ENCODE measurements around the gene CACNA1B. TPM values are rescaled to one million over a fixed set of nuclear protein-coding genes. Genes with fewer than 3 reads are reported as not detected.

CACNA1B gene
- total and polyA plus RNA-seq, 2 donors (not counting 1 experiment from before 2014, with no cell fraction given): 0.15 TPM; not detected in 1

- no peak overlapping the region for H3K4me3 Mint-ChIP-seq
- DNase-seq (no peak), ATAC-seq (ENCODE audit: low read depth) (no peak)
- peaks cover 59% of the 10 kb centered on the region for H3K27me3 Mint-ChIP-seq
- 88% methylated on average over 2 of the region's 3 CpGs for WGBS (ENCODE audit: insufficient coverage)
- H3K4me1 ChIP-seq (ENCODE audit: control insufficient read depth in 2 of 2, insufficient read depth in 2 of 2, low read length in 2 of 2): no peaks in the 10 kb centered on the region
- no peak for TF ChIP-seq EZH2 (IDR thresholded peaks at IDR 0.05; ENCODE audit: borderline replicate concordance, insufficient read depth, low read depth, low read length, poor library complexity, severe bottlenecking)
- TF ChIP-seq CTCF (IDR thresholded peaks at IDR 0.05): no peak
- no peaks in the 10 kb centered on the region for H3K4me1 Mint-ChIP-seq
- H3K9me3 Mint-ChIP-seq (ENCODE audit: insufficient read depth): no peaks in the 10 kb centered on the region
- H3K4me2 ChIP-seq (replicated peaks; ENCODE audit: low read depth, low read length, poor library complexity, severe bottlenecking): no peak overlapping the region
- no peaks in the 10 kb centered on the region for H4K20me1 ChIP-seq (ENCODE audit: control insufficient read depth, insufficient read depth, low read length, poor library complexity, severe bottlenecking)
- H2AFZ ChIP-seq (ENCODE audit: insufficient read depth, low read depth, low read length, poor library complexity, severe bottlenecking): no peak overlapping the region
- H3K4me3 ChIP-seq (ENCODE audit: control extremely low read depth in 1 of 5, extremely low read depth in 1 of 5, insufficient read depth in 1 of 5, low read depth in 2 of 5, low read length in 4 of 5): no peak overlapping the region
- H3K9ac ChIP-seq (ENCODE audit: low read length): no peak overlapping the region
- peaks cover 0 to 3% (median 2%) of the 10 kb centered on the region in 3 donors for H3K9me3 ChIP-seq (ENCODE audit: control extremely low read depth in 1 of 3, control insufficient read depth in 2 of 3, insufficient read depth in 1 of 3, low read length in 2 of 3)
- no peak overlapping the region for H3K27ac ChIP-seq (ENCODE audit: low read length in 2 of 2)
- POLR2A ChIA-PET: no interaction called here
- no peak overlapping the region for H3K27ac Mint-ChIP-seq
- H3K27me3 ChIP-seq (replicated peaks in 1 of 4; ENCODE audit: control extremely low read depth in 1 of 4, control insufficient read depth in 3 of 4, insufficient read depth in 4 of 4, low read length in 3 of 4): peaks cover 0 to 20% (median 8%) of the 10 kb centered on the region in 4 experiments
- H3K79me2 ChIP-seq (ENCODE audit: control insufficient read depth, insufficient read depth, low read length): no peaks in the 10 kb centered on the region
- CTCF ChIA-PET: no interaction called here
- intact Hi-C loops (cut with micrococcal nuclease): no loop called here
- no peaks in the 10 kb centered on the region for H3K36me3 ChIP-seq (replicated peaks in 1 of 2; ENCODE audit: control extremely low read depth in 1 of 2, control insufficient read depth in 1 of 2, extremely low read depth in 1 of 2, insufficient read depth in 2 of 2, low read length in 1 of 2)
These were observed 153.6 kb downstream of the CACNA1B start for GRCh38 chr9:138031186-138031585.

- Histone ChIP-seq H3K79me2 (ENCODE audit: control insufficient read depth, insufficient read depth, low read length) (no peaks in the 10 kb centered on the region), H4K20me1 (ENCODE audit: control insufficient read depth, insufficient read depth, low read length, poor library complexity, severe bottlenecking) (no peaks in the 10 kb centered on the region), H3K4me1 (ENCODE audit: control insufficient read depth in 2 of 2, insufficient read depth in 2 of 2, low read length in 2 of 2) (no peaks in the 10 kb centered on the region), H3K4me2 (replicated peaks; ENCODE audit: low read depth, low read length, poor library complexity, severe bottlenecking) (no peak overlapping the region), H3K9ac (ENCODE audit: low read length) (no peak overlapping the region), H3K27ac (ENCODE audit: low read length in 2 of 2) (no peak overlapping the region), H3K4me3 (ENCODE audit: control extremely low read depth in 1 of 5, extremely low read depth in 1 of 5, insufficient read depth in 1 of 5, low read depth in 2 of 5, low read length in 4 of 5) (no peak overlapping the region), H3K36me3 (replicated peaks in 1 of 2; ENCODE audit: control extremely low read depth in 1 of 2, control insufficient read depth in 1 of 2, extremely low read depth in 1 of 2, insufficient read depth in 2 of 2, low read length in 1 of 2) (no peaks in the 10 kb centered on the region), H3K9me3 (ENCODE audit: control extremely low read depth in 1 of 3, control insufficient read depth in 2 of 3, insufficient read depth in 1 of 3, low read length in 2 of 3) (peaks cover 0 to 2% (median 0%) of the 10 kb centered on the region in 3 donors), H3K27me3 (replicated peaks in 1 of 4; ENCODE audit: control extremely low read depth in 1 of 4, control insufficient read depth in 3 of 4, insufficient read depth in 4 of 4, low read length in 3 of 4) (peaks cover 0 to 10% (median 8%) of the 10 kb centered on the region in 4 experiments), H2AFZ (ENCODE audit: insufficient read depth, low read depth, low read length, poor library complexity, severe bottlenecking) (no peak overlapping the region)
- no peak for DNase-seq
- no peak overlapping the region for H3K4me3 Mint-ChIP-seq
- intact Hi-C loops (cut with micrococcal nuclease): no loop called here
- no peaks in the 10 kb centered on the region for H3K9me3 Mint-ChIP-seq (ENCODE audit: insufficient read depth)
- ChIA-PET POLR2A (no interaction called here), CTCF (no interaction called here)
- WGBS (ENCODE audit: insufficient coverage): no CpG with 5 or more reads among the region's 4 CpGs
- peaks cover 69% of the 10 kb centered on the region for H3K27me3 Mint-ChIP-seq
- H3K4me1 Mint-ChIP-seq: no peaks in the 10 kb centered on the region
- no peak overlapping the region for H3K27ac Mint-ChIP-seq
- no peak for ATAC-seq (ENCODE audit: low read depth)
- TF ChIP-seq EZH2 (IDR thresholded peaks at IDR 0.05; ENCODE audit: borderline replicate concordance, insufficient read depth, low read depth, low read length, poor library complexity, severe bottlenecking): no peak
- no peak for TF ChIP-seq CTCF (IDR thresholded peaks at IDR 0.05)
These were observed 156.4 kb downstream of the CACNA1B start for GRCh38 chr9:138033950-138034349.
